ENCODE data around the gene ZNF662. TPM values are rescaled to one million over a fixed set of nuclear protein-coding genes. Genes with fewer than 3 reads are reported as not detected.

The ZNF662 gene
- 10 to 100 TPM; 12.7 to 34.4 (median 12.9) TPM for total RNA-seq

DNA sequence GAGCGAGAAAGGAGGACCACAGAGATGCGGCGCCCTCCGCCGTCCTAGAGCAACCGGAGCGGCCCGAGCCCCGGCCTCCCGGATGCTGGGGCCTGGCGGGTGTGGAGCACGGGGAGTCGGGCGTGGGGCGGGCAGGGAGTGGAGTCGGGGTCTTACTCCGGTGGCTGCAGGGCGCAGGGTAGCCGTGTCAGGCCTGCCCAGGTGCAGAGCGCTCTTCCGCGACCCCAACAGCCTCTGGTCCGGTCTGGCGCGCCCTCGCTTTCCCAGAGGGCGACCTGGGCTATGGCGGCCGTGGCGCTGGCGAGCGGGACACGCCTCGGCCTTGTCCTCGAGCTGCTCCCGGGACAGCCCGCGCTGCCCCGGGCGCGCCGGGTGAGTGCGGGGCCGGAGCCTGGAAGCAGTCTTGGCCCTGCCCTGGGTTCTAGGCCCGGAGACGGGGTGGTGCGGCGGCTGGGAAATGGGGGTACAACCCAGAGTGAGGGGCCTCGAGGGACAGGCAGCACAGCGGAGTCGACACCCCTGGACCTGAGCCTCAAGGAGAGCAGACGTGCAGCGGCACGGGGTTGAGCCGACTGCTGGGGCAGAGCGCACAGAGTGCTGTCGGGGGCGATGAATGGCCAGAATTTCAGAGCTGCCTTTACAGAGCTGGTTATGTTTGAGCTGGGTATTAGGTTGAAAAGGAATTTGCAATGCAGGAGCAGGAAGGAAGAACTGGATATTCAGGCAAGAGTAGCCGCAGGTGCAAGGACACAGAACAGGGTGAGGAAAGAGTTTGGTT is at the start of gene ZNF662:
Gene ZNF662 (plus strand): TSS at position 73 of the 778 bp plus-strand sequence. CDS start 1,973 bp downstream, outside the sequence.
- peak within 1 kb of the TSS; percentile 80 for H3K4me3 ChIP-seq
- peaks cover 26% of the 10 kb centered on the region for H3K36me3 ChIP-seq
- peak; percentile 67 to 86 for DNase-seq (ENCODE audit: low spot score in 2 of 2)
- peaks cover 28% of the 10 kb centered on the region for H3K4me1 ChIP-seq
- TF ChIP-seq POLR2A (IDR thresholded peaks at IDR 0.05) (no peak), POLR2AphosphoS5 (IDR thresholded peaks at IDR 0.05) (no peak), EP300 (IDR thresholded peaks at IDR 0.05) (no peak)
- TF ChIP-seq, protein P1, sequence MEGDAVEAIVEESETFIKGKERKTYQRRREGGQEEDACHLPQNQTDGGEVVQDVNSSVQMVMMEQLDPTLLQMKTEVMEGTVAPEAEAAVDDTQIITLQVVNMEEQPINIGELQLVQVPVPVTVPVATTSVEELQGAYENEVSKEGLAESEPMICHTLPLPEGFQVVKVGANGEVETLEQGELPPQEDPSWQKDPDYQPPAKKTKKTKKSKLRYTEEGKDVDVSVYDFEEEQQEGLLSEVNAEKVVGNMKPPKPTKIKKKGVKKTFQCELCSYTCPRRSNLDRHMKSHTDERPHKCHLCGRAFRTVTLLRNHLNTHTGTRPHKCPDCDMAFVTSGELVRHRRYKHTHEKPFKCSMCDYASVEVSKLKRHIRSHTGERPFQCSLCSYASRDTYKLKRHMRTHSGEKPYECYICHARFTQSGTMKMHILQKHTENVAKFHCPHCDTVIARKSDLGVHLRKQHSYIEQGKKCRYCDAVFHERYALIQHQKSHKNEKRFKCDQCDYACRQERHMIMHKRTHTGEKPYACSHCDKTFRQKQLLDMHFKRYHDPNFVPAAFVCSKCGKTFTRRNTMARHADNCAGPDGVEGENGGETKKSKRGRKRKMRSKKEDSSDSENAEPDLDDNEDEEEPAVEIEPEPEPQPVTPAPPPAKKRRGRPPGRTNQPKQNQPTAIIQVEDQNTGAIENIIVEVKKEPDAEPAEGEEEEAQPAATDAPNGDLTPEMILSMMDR (IDR thresholded peaks at IDR 0.05), result no peak
- no peaks in the 10 kb centered on the region for H3K27me3 ChIP-seq
- peaks cover 1% of the 10 kb centered on the region for H3K9me3 ChIP-seq
- peak within 1 kb of the TSS; percentile 83 for H3K27ac ChIP-seq
- 4% methylated on average over 22 of the region's 59 CpGs for WGBS

DNA sequence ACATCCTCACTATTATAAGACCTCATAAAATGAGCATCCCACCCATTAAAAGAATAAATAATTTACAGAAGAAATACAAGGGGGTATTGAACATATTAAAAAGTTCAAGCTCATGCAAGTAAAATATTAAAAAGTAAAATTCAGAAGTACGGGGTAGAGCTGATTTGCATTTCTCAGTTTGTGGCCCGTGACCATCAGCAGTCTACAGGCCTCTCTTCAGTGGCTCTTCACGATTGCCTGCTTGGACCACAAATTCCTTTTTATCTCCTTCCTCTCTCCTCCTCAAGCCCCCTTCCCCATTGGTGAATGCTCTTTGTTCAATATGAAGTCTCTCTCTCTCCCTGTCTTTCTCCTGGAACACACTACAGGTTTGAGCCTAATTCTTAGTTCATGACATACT is 49.4 kb upstream of the ZNF662 start:
- no peak overlapping the region for H3K4me3 ChIP-seq
- H3K36me3 ChIP-seq, result no peaks in the 10 kb centered on the region
- no peaks in the 10 kb centered on the region for H3K9me3 ChIP-seq
- H3K4me1 ChIP-seq, result peaks cover 8% of the 10 kb centered on the region
- no peaks in the 10 kb centered on the region for H3K27me3 ChIP-seq
- WGBS, result 89% methylated on average over 3 of the region's 3 CpGs
- DNase-seq (ENCODE audit: low spot score in 2 of 2), result no peak
- no peak overlapping the region for H3K27ac ChIP-seq
- no peak for TF ChIP-seq POLR2A (IDR thresholded peaks at IDR 0.05)
- TF ChIP-seq POLR2AphosphoS5 (IDR thresholded peaks at IDR 0.05), result no peak
- TF ChIP-seq, protein P1 (IDR thresholded peaks at IDR 0.05), result no peak
- no peak for TF ChIP-seq EP300 (IDR thresholded peaks at IDR 0.05)

DNA sequence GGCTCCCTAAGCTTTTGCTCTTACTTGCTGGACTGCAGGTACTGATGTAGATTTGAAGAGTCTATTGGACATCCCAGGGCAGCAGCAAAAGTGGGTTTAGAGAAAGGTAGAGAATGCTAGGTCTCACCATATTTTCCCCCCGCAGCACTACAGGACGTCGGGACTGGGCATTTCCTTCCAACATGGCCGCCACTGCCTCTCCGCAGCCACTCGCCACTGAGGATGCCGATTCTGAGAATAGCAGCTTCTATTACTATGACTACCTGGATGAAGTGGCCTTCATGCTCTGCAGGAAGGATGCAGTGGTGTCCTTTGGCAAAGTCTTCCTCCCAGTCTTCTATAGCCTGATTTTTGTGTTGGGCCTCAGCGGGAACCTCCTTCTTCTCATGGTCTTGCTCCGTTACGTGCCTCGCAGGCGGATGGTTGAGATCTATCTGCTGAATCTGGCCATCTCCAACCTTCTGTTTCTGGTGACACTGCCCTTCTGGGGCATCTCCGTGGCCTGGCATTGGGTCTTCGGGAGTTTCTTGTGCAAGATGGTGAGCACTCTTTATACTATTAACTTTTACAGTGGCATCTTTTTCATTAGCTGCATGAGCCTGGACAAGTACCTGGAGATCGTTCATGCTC is 41.5 kb upstream of the ZNF662 start:
- WGBS, result 96% methylated on average over 15 of the region's 15 CpGs
- peak in 1 of 2 donors; percentile 62 for DNase-seq (ENCODE audit: low spot score in 2 of 2)

DNA sequence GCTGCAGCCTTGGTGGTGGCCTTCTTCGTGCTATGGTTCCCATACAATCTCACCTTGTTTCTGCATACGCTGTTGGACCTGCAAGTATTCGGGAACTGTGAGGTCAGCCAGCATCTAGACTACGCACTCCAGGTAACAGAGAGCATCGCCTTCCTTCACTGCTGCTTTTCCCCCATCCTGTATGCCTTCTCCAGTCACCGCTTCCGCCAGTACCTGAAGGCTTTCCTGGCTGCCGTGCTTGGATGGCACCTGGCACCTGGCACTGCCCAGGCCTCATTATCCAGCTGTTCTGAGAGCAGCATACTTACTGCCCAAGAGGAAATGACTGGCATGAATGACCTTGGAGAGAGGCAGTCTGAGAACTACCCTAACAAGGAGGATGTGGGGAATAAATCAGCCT is 40.7 kb upstream of the ZNF662 start:
- no peak overlapping the region for H3K4me3 ChIP-seq
- no peaks in the 10 kb centered on the region for H3K4me1 ChIP-seq
- TF ChIP-seq, protein P1 (IDR thresholded peaks at IDR 0.05), result no peak
- TF ChIP-seq POLR2A (IDR thresholded peaks at IDR 0.05) (no peak), POLR2AphosphoS5 (IDR thresholded peaks at IDR 0.05) (no peak), EP300 (IDR thresholded peaks at IDR 0.05) (no peak)
- no peaks in the 10 kb centered on the region for H3K9me3 ChIP-seq
- peak in 1 of 2 donors; percentile 50 for DNase-seq (ENCODE audit: low spot score in 2 of 2)
- H3K27ac ChIP-seq, result no peak overlapping the region
- WGBS, result 98% methylated on average over 8 of the region's 8 CpGs
- no peaks in the 10 kb centered on the region for H3K27me3 ChIP-seq
- H3K36me3 ChIP-seq, result no peaks in the 10 kb centered on the region

More for the DNA sequence above, 41.5 kb upstream of the ZNF662 start:
- Histone ChIP-seq H3K27me3 (no peaks in the 10 kb centered on the region), H3K36me3 (no peaks in the 10 kb centered on the region), H3K27ac (no peak overlapping the region), H3K9me3 (no peaks in the 10 kb centered on the region), H3K4me3 (no peak overlapping the region), H3K4me1 (no peaks in the 10 kb centered on the region)
- TF ChIP-seq, protein P1 (IDR thresholded peaks at IDR 0.05), result no peak
- TF ChIP-seq POLR2AphosphoS5 (IDR thresholded peaks at IDR 0.05) (no peak), EP300 (IDR thresholded peaks at IDR 0.05) (no peak), POLR2A (IDR thresholded peaks at IDR 0.05) (no peak)

DNA sequence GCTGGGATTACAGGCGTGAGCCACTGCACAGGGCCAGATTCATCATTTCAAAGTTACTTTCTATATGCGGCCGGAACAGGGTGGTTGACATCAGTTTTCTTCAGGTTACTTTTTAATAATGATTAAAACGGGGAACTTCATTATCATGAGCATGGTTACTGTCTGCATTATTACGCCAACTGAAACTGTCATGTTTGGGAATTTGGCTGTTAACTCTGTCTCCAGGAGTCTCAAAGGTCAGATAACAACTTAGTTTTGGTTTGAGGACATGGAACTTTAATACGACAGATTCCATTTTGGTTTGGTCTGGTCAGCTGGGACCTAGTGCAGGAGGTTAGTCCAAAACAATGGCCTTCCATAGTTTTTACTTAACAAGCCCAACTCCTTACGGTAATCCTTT is 38.8 kb upstream of the ZNF662 start:
- peak in 1 of 2 donors; percentile 47 for DNase-seq (ENCODE audit: low spot score in 2 of 2)

More for the DNA sequence above, 38.8 kb upstream of the ZNF662 start:
- TF ChIP-seq POLR2AphosphoS5 (IDR thresholded peaks at IDR 0.05) (no peak), EP300 (IDR thresholded peaks at IDR 0.05) (no peak), POLR2A (IDR thresholded peaks at IDR 0.05) (no peak)
- TF ChIP-seq, protein P1 (IDR thresholded peaks at IDR 0.05), result no peak
- WGBS, result 93% methylated on average over 7 of the region's 7 CpGs
- H3K36me3 ChIP-seq, result no peaks in the 10 kb centered on the region
- H3K4me3 ChIP-seq, result no peak overlapping the region
- peaks cover 4% of the 10 kb centered on the region for H3K4me1 ChIP-seq
- H3K27ac ChIP-seq, result no peak overlapping the region
- H3K27me3 ChIP-seq, result no peaks in the 10 kb centered on the region
- H3K9me3 ChIP-seq, result no peaks in the 10 kb centered on the region
